ENCODE data around the gene TFCP2.

Gene TFCP2

GRCh38 chr12:51047655-51048540 lies 125.0 kb downstream of the TFCP2 start, which contains the start of gene LETMD1 (continued):
- TF ChIP-seq MEIS1 (CRISPR knock-in tag; IDR thresholded peaks at IDR 0.05; ENCODE audit: borderline replicate concordance) = no peak
- TF ChIP-seq KLF7 (tag by site-specific recombination; IDR thresholded peaks at IDR 0.05; ENCODE audit: borderline replicate concordance) = peak; percentile 29; the same call in 1 of the 2 replicates
- TF ChIP-seq PRDM6 (tag by site-specific recombination; IDR thresholded peaks at IDR 0.05) = no peak
- no peak for TF ChIP-seq ZNF214 (tag by site-specific recombination; IDR thresholded peaks at IDR 0.05; ENCODE audit: borderline replicate concordance)
- no peak for TF ChIP-seq ZNF777 (tag by site-specific recombination; IDR thresholded peaks at IDR 0.05; ENCODE audit: borderline replicate concordance)
- TF ChIP-seq ZIC2 (tag by site-specific recombination; IDR thresholded peaks at IDR 0.05) = no peak
- no peak for TF ChIP-seq ZNF544 (tag by site-specific recombination; IDR thresholded peaks at IDR 0.05)
- TF ChIP-seq ZNF169 (tag by site-specific recombination; IDR thresholded peaks at IDR 0.05) = no peak
- no peak for TF ChIP-seq ZNF280C (tag by site-specific recombination; IDR thresholded peaks at IDR 0.05)
- TF ChIP-seq ZNF654 (tag by site-specific recombination; IDR thresholded peaks at IDR 0.05; ENCODE audit: low read depth) = peak; percentile 81
- TF ChIP-seq ZNF423 (tag by site-specific recombination; IDR thresholded peaks at IDR 0.05) = peak; percentile 80; the same call in 1 of the 2 replicates
- TF ChIP-seq ZNF549 (tag by site-specific recombination; IDR thresholded peaks at IDR 0.05) = no peak
- TF ChIP-seq ZNF26 (tag by site-specific recombination; IDR thresholded peaks at IDR 0.05) = no peak
- no peak for TF ChIP-seq ZNF292 (tag by site-specific recombination; IDR thresholded peaks at IDR 0.05; ENCODE audit: borderline replicate concordance, low read depth)
- no peak for TF ChIP-seq ZNF37A (tag by site-specific recombination; IDR thresholded peaks at IDR 0.05)
- no peak for TF ChIP-seq ZNF513 (tag by site-specific recombination; IDR thresholded peaks at IDR 0.05)
- TF ChIP-seq ZNF391 (tag by site-specific recombination; IDR thresholded peaks at IDR 0.05; ENCODE audit: borderline replicate concordance, low read depth) = peak; percentile 91; the same call in 1 of the 2 replicates
- no peak for TF ChIP-seq ZNF624 (tag by site-specific recombination; IDR thresholded peaks at IDR 0.05)
- 0 out of 2 replicates have a peak, but pooled peaks have one; percentile 50 for TF ChIP-seq YY1 (tag by site-specific recombination; IDR thresholded peaks at IDR 0.05)
- no peak for TF ChIP-seq ZNF138 (tag by site-specific recombination; IDR thresholded peaks at IDR 0.05; ENCODE audit: borderline replicate concordance)
- no peak for TF ChIP-seq ZNF433 (tag by site-specific recombination; IDR thresholded peaks at IDR 0.05; ENCODE audit: low read depth)
- peak; percentile 58; the same call in 1 of the 2 replicates for TF ChIP-seq ZBTB6 (tag by site-specific recombination; IDR thresholded peaks at IDR 0.05)
- TF ChIP-seq SCRT1 (tag by site-specific recombination; IDR thresholded peaks at IDR 0.05; ENCODE audit: borderline replicate concordance) = no peak; the same call in 1 of the 2 replicates
- no peak for TF ChIP-seq ZNF202 (tag by site-specific recombination; IDR thresholded peaks at IDR 0.05; ENCODE audit: borderline replicate concordance)
- peak; percentile 60; the same call in 1 of the 2 replicates for TF ChIP-seq ZBTB21 (tag by site-specific recombination; IDR thresholded peaks at IDR 0.05)
- TF ChIP-seq ZNF664 (tag by site-specific recombination; IDR thresholded peaks at IDR 0.05) = peak; percentile 39; the same call in 1 of the 2 replicates
- 0 out of 2 replicates have a peak, but pooled peaks have one; percentile 59 for TF ChIP-seq ZNF610 (tag by site-specific recombination; IDR thresholded peaks at IDR 0.05; ENCODE audit: borderline replicate concordance)
- TF ChIP-seq ZNF639 (tag by site-specific recombination; IDR thresholded peaks at IDR 0.05) = peak; percentile 76; the same call in 1 of the 2 replicates
- TF ChIP-seq MYNN (tag by site-specific recombination; IDR thresholded peaks at IDR 0.05; ENCODE audit: borderline replicate concordance) = no peak
